D341Med (cell line): ENCODE measurements around the gene BMP7.
"Not testable (repeated sequence)": the region's sequence is repeated elsewhere in the genome, so short reads cannot be mapped to it uniquely, and the experiment has no call there.

Source experiments
- DNase-seq: peaks from one replicate; pipeline ENCODE4 v3.0.0; 2012; ENCODE audit warnings: low spot score

Gene BMP7

DNA sequence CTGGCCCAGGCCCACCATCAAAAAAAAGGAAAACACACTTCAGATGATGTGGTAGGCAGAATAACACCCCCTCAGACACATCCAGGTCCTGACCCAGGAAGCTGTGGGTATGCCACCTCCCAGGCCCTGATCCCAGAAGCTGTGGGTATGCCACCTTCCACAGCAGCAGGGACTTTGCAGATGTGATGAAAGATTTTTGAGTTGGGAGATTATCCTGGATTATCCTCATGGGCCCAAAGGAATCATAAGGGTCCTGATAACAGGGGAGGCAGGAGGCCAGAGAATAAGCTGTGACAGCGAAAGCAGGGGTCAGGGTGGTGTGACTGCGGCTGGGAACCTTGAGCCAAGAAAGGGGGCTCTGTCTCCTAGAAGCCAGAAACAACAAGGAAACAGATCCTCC is 55.0 kb downstream of the BMP7 start:
- DNase-seq, result peak; percentile 70

DNA sequence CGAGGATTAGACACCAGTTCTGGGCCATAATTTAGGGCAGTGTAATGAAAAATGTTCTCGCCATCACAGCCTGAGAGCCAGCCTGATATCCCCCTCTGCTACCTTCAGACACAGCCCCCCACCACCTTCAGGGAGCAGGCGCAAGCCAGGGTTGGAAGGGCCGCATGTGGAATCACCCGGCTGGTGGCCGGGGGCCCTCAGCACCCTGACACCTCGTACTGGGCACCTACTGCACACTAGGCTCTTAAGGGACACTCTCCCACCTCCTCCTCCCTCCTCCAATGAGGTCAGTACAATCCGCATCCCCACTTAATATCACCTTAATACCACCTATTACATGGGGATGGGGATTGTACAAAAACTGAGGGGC is 55.5 kb downstream of the BMP7 start:
- DNase-seq, result no peak

DNA sequence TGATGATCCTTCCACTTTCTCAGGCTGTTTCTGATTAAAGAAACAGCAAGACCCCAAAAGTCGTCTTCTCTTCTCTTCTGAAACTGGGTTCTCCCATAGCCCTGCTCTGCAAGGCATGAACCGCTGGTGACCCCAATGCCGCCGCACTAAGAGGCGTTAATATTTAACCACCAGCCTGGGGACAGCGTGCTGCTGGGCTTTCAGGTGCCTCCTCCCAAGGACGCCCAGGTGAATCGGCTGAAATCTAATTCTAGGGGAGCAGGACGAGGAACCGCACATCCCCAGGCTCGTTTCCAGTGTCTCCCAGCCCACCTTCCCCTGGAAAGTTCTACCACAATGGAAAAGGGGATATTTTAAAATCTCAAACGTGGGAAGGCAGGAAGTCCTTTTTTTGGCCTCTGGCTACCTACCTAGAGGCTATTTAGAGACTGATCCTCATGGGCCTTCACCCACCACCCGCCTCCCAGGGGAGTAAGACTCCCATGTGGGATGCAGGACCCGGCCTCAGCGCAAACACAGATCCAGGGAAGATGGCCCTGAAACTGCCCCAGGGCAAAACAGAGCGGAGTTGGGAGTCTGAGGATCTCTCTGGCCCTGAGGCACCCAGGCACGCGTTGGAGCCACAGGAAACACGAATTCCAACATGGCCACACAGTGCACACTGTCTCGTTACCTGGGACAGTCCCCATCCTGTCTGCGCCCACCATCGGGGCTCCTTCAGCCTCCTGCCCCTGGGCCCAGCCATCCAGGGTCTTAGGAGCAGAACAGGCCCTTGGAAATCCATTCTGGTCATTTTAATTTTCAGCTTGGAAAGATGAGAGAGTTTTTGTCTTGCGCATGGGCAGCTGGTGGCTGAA is 56.2 kb downstream of the BMP7 start:
- no peak for DNase-seq

DNA sequence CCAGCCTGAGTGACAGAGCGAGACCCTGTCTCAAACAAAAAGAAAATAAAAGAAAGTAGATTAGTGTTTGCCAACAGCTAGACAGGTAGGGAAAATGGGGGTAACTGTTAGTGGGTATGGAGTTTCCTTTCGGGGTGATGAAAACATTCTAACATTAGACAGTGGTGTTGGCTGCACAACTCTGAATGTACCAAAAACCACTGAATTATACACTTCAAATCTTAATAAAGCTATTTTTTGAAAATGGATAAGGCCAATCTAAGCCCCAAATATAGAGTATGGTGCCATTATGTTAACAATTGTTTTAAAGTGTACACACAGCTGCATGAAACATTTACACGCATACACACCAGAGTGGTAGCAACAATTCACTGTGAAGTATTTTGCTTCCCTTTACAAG is 57.0 kb downstream of the BMP7 start:
- no peak for DNase-seq

DNA sequence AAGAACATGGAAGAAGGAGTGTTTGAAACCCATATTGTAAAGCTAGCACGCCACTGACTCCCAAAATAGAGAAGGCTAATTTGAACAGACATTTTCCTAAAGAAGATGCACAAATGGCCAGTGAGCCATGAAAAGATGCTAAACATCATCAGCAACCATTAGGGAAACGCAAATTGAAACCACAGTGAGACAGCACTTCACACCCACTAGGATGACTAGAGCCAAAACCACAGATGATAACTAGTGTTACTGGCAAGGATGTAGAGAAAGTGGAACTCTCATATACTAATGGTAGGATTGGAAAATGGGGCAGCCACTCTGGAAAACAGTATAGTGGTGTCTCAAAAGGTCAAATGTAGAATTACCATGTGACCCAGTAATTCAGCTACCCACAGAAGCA is 58.2 kb downstream of the BMP7 start:
- no peak for DNase-seq

DNA sequence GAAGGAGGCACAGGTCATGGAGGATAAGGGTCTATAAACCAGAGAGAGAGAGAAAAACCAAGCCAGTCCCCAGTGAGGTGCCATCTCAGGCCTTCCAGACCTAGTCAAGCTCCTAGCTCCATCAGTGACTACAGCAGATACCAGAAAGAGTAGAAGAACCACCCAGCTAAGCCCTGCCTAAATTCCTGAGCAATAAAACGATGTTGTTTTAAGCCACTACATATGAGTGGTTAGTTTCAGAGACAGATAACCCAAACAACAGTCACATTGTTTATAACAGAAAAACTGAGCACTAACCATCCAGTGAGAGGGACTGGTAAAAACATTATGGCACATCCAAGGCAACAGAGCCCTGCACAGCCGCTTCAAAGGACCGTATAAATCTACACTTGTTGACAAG is 59.2 kb downstream of the BMP7 start:
- DNase-seq, result no peak

DNA sequence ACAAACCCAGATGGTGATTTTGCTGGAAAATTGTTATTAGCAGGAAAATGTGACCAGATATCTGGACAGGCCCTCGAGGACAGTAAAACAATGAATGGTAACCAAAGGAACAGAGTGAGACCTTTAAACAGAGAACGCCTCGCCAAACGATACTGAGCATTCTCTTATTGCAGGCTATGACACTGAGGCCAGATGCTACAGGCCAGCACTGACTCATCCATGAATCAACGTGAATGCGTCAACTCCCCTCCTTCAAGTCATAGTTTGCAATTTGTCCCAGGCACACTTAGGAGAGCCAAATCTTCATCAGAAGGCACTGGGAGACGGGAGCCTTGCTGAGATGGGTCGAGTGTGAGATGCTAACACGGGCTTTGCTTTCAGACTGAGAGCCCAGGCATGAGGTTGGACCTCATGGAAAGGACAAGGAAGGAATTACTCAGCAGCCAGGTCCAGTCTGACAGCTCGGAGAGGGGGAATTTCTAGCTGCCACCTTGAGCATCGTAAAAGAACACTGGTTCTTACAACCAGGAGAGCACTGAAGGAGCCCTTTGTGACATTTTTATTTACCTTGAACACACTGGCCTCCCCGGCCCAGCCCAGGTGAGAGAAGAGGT is 60.7 kb downstream of the BMP7 start:
- no peak for DNase-seq

DNA sequence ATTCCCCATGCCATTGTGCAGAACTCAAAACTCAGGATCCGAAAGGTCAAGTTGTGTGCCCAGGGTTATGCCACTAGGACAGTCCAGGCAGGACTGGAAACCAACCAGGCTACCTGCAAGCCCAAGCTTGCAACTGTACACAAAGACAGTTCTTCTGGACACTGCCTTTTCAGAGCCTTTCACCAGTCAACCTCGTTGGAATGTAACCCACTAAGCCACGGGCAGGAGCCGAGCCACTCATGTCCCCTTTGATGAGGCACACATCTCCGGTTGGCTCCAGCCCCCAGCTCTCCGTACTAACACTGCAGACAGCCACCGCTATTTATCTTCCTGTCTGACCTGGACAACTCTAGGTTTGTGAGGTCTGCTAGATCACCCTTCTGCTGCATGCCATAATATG is 62.5 kb downstream of the BMP7 start:
- no peak for DNase-seq

DNA sequence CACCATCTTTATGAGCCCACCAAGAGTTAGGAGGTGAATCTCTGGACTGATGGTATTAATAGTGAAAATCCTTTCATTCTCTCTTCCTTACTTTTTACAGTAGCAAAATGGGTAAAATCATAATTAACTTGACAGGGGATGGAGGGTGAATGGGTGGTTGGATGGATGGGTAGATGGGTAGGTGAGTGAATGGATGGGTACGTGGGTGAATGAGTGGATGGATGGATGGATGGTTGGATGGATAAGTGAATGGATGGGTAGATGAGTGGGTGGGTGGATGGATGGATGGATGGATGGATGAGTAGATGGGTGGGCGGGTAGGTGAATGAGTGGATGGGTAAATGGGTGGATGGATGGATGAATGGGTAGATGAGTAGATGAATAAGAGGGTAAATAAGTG is 63.2 kb downstream of the BMP7 start:
- DNase-seq, result no peak

DNA sequence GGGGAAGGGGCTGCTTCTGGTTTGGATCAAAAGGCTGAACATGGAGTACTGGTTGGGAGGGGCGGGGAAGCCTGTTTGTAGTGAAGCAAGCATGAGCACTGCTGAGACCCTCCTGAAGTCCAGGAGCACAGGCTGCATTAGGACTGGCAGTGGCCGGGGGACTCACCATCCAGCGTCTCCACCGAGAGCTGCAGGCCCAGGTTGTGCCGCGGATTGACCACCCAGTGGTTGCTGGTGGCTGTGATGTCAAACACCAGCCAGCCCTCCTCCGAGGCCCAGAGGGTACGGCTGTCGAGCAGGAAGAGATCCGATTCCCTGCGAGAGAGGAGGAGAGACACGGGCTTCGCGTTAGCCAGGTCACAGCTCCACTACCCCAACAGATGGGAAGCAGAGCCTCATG is 64.1 kb downstream of the BMP7 start:
- DNase-seq, result no peak

DNA sequence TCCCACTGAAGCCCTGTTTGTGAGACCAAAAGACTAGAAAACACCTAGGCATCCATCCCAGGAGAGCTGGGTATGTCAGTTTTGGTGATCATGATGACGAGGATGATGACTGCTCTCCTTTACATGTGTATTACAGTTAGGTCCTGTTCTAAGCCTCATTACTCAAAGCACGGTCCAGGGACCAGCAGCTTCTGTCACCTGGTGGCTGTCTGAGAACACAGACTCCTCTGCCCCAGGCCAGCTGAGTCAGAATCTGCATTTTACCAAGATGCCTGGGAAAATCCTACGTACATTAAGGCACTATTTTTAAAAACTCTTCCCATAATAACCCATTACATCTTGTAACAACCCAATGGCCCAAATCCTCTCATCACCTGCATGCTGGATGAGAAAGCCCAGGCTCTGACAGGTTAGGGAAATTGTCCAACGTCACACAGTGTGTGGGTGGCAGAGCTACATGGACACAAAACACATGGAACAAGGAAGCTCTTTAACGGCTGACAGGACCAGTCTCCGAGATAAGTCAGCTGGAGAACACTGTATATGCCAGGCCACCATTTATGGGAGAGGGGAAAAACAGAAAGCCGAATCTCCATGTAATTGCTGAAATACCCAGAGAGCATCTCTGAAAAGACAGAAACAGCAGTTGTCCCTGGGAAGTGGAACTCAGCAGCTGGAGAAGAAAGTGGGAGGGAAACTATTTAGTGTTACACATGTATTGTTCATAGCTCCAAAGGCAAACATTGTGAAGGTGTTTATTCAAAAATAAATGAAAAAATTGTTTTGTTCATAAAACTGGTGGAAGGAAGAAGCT is 65.4 kb downstream of the BMP7 start:
- DNase-seq, result no peak

DNA sequence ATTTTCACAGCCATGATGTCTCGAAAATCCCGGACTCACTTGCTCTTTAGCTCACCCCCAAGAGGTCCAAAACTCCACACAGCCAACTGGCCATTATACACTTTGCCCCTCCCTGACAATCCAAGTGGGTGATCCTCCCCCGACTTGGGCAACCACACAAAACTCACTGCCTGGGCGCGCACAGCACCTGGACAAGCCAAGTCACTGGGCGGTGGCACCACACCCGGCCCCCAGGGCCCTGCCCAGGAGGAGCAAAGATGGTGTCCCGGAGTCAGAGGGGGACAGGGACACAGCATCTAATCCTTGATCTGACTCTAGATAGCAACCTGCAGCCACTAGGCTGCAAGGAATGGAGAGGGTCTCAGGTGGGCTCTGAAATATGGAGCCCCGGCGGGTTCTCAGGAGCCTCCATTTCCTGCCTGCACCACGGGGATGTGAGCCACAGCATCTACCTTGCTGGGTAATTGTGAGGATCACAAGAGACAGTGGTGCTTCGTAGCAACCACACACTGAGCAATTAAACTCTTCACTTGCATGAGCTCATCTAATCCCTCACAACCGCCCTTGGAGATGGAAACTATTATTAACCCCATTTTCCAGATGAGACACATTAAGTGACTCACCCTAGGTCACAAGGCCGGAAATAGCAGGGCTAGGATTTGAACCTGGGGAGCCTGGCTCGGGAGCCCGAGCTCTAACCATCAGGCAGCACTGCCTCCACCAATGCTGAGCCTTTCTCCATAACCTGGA is 66.6 kb downstream of the BMP7 start:
- no peak for DNase-seq

DNA sequence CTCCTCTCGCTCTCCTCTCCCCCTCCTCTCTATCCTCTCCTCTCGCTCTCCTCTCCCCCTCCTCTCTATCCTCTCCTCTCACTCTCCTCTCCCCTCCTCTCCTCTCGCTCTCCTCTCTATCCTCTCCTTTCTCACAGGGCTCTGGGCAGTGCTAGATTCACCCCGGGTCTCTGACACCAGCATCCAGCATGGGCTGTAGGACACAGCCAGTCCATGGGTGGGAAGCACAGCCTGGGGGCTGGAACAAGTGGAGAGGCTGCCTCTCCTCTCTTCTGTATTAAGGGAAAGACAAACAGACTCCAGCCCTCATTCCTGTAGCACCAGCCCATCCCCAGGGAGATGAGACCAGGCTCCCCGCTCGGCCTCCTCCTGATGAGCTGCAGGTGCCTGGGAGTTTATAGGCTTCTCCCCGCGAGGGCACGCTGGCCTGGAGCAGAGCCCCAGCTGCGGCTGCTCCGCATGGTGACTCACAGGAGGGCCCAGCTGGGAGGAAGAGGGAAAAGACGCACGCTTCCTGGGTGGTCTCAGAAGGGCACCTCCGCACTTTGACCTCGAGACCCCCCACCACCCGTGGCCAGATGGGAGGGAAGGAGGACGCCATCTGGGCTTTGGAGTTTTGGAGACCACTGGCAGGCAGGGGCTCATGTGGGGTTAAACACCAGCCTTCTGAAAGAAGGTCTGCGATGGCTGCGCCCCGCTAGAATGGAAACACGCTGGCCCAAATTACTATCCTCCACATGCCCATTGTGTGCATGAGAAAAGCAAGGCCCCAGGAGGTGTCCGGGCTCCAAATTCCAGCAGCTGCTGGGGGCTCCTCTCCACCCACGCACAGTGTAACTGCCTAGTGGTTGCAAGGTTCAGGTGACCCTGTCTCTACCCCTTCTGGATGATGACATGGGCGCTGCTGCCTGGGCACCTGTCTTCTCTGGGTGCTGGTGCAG is 68.0 kb downstream of the BMP7 start:
- DNase-seq, result no peak

DNA sequence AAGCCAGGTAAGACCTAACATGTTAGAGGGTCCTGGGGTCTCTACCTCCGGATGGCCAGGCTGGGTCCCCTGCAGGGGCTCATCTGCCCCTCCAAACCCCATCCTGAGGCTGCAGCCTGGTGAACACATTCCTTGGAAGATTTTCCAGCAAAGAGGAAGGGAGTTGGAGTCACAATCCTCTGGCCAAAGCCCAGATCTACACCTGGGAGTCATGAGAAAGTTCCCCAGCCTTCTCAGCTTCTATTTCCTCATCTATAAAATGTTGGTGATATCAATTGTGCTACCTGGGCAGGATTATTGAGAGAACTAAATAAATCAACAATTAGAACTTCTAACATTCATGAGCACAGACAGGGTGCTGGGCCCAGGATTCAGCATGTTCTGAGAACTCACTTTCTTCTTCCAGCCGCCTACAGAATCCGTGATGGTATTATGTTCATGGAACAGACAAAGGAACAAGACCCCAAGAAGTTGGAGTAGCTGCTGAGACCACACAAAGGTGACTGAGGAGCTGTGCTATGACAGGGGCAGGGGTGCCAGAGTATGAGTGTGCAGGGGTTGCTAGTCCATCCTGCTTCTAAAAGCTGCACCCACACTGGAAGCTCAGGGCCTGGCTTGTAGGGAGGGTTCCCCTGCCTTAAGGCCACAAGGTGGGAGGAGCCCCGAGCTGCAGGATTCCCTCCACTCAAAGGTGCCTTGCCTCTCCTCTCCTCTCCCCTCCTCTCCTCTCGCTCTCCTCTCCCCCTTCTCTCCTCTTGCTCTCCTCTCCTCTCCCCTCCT is 68.9 kb downstream of the BMP7 start:
- no peak for DNase-seq

DNA sequence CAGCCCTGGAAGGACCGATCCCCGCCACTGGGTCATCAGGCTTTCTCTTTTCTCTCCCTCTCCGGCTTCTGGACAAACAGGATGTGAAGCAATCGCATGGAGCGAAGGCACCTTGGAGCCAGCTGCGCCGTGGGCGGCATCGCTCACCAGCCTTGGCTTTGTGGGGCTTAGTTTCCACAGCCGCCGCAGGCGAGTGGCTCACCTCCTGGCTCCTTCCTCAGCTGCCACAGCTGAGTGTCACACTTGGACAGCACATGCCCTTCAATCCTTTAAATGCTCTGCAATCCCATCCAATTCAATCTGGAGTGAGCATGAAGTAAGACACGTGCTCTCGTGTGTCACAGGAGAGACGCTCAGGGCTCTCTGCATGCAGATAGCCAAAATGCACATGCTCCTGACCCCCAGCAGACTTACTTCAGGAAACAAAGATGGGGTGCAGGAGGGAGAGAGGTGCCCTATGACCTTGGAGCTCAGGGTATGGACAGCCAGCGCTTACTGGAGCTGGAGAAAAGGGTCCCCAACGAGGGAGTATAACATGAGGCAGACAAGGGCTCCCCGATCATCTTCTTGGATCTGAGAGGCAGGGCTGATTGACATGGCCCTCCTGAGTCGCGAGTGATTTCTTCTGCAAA is 70.9 kb downstream of the BMP7 start:
- DNase-seq, result no peak

DNA sequence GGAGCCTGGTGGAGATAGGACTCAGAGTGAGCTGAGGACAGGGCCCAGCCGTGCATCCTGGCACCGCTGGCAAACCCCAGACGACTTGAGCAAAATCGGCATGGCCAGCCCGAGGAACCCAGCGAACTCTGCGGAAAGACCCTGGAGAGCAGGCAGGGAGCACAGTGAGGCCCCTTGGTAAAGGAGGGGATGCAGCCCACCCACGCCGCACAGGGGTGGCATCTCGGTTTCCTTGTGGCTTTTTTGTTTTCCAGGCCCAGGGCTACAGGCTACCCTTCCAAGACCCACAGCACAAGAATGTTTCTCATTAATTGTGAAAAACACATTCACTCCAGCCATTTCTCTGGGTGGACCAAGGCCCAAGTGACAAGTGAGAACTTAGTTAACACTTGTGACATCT is 71.4 kb downstream of the BMP7 start:
- DNase-seq, result no peak

DNA sequence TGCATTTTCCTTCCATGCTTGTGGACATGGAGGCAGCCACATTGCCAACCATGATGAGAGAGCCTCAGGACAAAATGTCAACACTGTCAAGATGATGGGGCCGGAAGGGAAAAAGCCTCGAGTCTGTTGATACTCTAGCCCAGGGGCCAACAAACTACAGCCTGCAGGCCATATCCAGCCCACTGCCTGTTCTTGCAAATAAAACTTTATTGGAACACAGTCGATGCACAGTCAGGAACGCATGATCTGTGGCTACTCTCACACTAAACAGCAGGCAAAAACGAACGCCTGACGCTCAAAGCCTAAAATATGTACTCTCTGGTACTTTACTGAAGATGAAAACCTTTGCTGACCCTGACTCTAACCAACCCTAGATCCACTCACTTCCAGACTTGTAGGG is 72.3 kb downstream of the BMP7 start:
- DNase-seq, result no peak

DNA sequence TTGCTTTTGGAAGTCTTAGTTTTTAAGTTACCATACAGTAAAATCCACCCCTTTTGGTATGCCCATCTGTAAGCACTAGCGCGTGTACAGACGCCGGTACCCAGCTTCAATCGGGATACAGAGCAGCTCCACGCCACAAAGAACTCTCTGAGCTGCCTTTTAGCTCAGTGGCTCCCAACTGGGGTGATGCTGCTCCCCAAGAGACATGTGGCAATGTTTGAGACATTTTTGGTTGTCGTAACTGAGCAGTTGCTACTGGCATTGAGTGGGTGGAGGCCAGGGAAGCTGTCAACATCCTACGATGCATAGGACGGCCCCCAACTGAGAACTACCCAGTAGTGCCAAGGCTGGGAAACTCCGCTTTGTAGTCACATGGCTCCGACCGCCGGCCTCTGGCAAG is 73.3 kb downstream of the BMP7 start:
- DNase-seq, result no peak

DNA sequence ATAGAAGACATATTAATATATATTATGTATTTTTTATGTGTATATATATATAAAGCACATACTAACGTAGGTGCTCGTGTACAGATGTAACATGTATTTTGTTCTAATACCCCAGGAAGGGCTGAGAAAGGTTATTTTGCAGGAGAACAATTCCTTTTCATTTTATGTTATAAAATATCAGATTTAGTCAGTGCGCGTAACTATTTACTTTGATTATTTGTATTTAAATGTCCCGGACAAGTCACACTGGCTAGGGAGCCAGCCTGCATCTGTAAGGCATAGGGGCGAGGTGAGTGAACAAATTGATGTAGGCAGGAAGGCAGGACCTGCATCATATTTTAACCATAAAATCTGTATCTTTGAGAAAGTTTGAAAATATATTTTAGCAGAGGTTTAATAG is 74.1 kb downstream of the BMP7 start:
- no peak for DNase-seq

DNA sequence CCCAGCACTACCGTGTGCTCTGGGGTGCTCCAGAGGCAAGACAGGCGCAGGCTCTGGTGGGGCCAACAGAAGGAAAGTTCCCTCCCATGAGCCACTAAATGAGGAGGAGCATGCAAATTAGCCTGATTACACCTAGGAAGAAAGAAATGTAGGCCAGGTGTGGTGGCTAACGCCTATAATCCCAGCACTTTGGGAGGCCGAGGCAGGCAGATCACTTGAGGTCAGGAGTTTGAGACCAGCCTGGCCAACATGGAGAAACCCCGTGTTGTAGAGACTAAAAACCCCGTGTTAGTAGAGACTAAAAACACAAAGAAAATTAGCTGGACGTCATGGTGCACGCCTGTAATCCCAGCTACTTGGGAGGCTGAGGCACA is 75.2 kb downstream of the BMP7 start:
- not testable (repeated sequence) for DNase-seq
